HG03095 (cell line): Measurements from ENCODE around the gene PAF1.
A peak's percentile ranks its signal among the peaks of the same experiment; 100 is the strongest.

Experiments
- ATAC-seq: cut with Tn5 transposase; IDR thresholded peaks from one replicate; pipeline ENCODE4 v1.9.1; 2021; ENCODE audit warnings: moderate library complexity; ENCODE audit not compliant: unreplicated experiment

PAF1 gene

GRCh38 chr19:39417463-39418181, 26.7 kb upstream of the PAF1 start:
- ATAC-seq: no peak

- ATAC-seq: no peak
These were observed 25.5 kb upstream of the PAF1 start for GRCh38 chr19:39416152-39417120.

- no peak for ATAC-seq
These were observed 24.5 kb upstream of the PAF1 start for GRCh38 chr19:39415111-39416046.

GRCh38 chr19:39413911-39414608, 23.2 kb upstream of the PAF1 start:
- ATAC-seq: no peak

GRCh38 chr19:39413272-39413910, 22.5 kb upstream of the PAF1 start:
- ATAC-seq: no peak

GRCh38 chr19:39412867-39413271, 22.0 kb upstream of the PAF1 start:
- no peak for ATAC-seq

- ATAC-seq: peak; percentile 53
These were observed 21.4 kb upstream of the PAF1 start, which contains the start of gene PLEKHG2 for GRCh38 chr19:39412100-39412866. PLEKHG2 (plus strand) TSS chr19:39412669; CDS start chr19:39414087, 1,418 bp downstream.

GRCh38 chr19:39411832-39412099, 20.9 kb upstream of the PAF1 start:
- ATAC-seq: peak; percentile 17

GRCh38 chr19:39411081-39411831, 20.4 kb upstream of the PAF1 start:
- no peak for ATAC-seq

- no peak for ATAC-seq
These were observed 19.9 kb upstream of the PAF1 start for GRCh38 chr19:39410831-39411080.

GRCh38 chr19:39410017-39410830, 19.3 kb upstream of the PAF1 start:
- ATAC-seq: no peak

- ATAC-seq: no peak
These were observed 18.5 kb upstream of the PAF1 start for GRCh38 chr19:39409208-39410016.

- ATAC-seq: no peak
These were observed 17.7 kb upstream of the PAF1 start for GRCh38 chr19:39408392-39409207.

GRCh38 chr19:39407660-39408391, 16.9 kb upstream of the PAF1 start:
- no peak for ATAC-seq

GRCh38 chr19:39407410-39407659, 16.4 kb upstream of the PAF1 start:
- ATAC-seq: no peak
